Endothelial cell of umbilical vein (primary cell): ENCODE results near the gene RAD9A. TPM values are rescaled to one million over a fixed set of nuclear protein-coding genes. Genes with fewer than 3 reads are reported as not detected.

Experiments
- BruUV-seq: library from RNA; stranded (reverse); fragments of 400-500 nt; replicated peaks from 2 replicates; lab custom pipeline; 2021; lab: Mats Ljungman, UMichigan
- CTCF ChIA-PET: fragments of 300-600, 350-600 bp; sonication (Branson Sonifier 250); formaldehyde crosslinking; loops from one replicate; lab custom pipeline; 2021; ENCODE audit warnings: antibody characterized with exemption, inconsistent platforms; lab: Charles Lee
- POLR2A ChIA-PET: fragments of 300-600, 350-600 bp; sonication (Branson Sonifier 250); formaldehyde crosslinking; loops from one replicate; lab custom pipeline; 2021; ENCODE audit warnings: antibody characterized with exemption, inconsistent platforms; lab: Charles Lee
- DNase-seq: peaks from one replicate; pipeline ENCODE4 v3.0.0-alpha.2; 2011; ENCODE audit warnings: low read depth, low spot score
- FAIRE-seq: peaks from 2 replicates; lab custom pipeline; 2011; peaks lifted over from hg19 to GRCh38; lab: Jason Lieb, UNC
- H2AFZ ChIP-seq: 2 replicates; pipeline ENCODE4 v1.6.0; 2012; ENCODE audit warnings: low read depth, low read length, control low read depth, inconsistent platforms
- H3K27ac ChIP-seq: 2 replicates; pipeline ENCODE4 v1.5.1; 2011; ENCODE audit warnings: low read depth, mild to moderate bottlenecking, control low read depth, low read length, moderate library complexity; ENCODE audit not compliant: insufficient read depth
- H3K27me3 ChIP-seq, 2 experiments: 2 replicates each; pipeline versions ENCODE4 v1.6.0 to v1.6.1; 2011; ENCODE audit warnings: low read length in 2 of 2, mixed read lengths in 1 of 2; ENCODE audit not compliant: control insufficient read depth in 2 of 2, insufficient read depth in 2 of 2
- H3K36me3 ChIP-seq, 2 experiments: 2 replicates in 1 of 2; 3 replicates in 1 of 2; pipeline ENCODE4 v1.5.1; 2011; ENCODE audit warnings: low read length in 2 of 2, mild to moderate bottlenecking in 1 of 2, moderate library complexity in 1 of 2; ENCODE audit not compliant: control insufficient read depth in 2 of 2, insufficient read depth in 2 of 2; ENCODE audit errors: extremely low read depth in 1 of 2
- H3K4me1 ChIP-seq: 3 replicates; pipeline ENCODE4 v1.5.1; 2011; ENCODE audit warnings: mild to moderate bottlenecking, low read length; ENCODE audit not compliant: control insufficient read depth, insufficient read depth; ENCODE audit errors: extremely low read depth
- H3K4me2 ChIP-seq: 2 replicates; pipeline ENCODE4 v1.6.1; 2011; ENCODE audit warnings: low read length, control low read depth, mixed read lengths; ENCODE audit not compliant: insufficient read depth
- H3K4me3 ChIP-seq, 3 experiments: fragments of 200-600 bp in 1 of 3; sonication (generic), shearing (Covaris generic) in 1 of 3; replicated peaks in 1 of 3; 2 replicates each; pipeline ENCODE4 v1.5.1; 2011 to 2016; ENCODE audit warnings: control low read depth in 3 of 3, low read length in 3 of 3, mild to moderate bottlenecking in 2 of 3, inconsistent platforms in 1 of 3, low read depth in 1 of 3, moderate library complexity in 1 of 3; ENCODE audit not compliant: insufficient read depth in 1 of 3
- H3K79me2 ChIP-seq: 2 replicates; pipeline ENCODE4 v1.6.0; 2012; ENCODE audit warnings: low read length, inconsistent platforms; ENCODE audit not compliant: control insufficient read depth, insufficient read depth
- H3K9ac ChIP-seq: replicated peaks from 2 replicates; pipeline ENCODE3; 2011; ENCODE audit warnings: low read length, control low read depth; ENCODE audit not compliant: insufficient read depth; ENCODE audit errors: extremely low read depth
- H3K9me1 ChIP-seq: replicated peaks from 3 replicates; pipeline ENCODE4 v1.6.0; 2011; ENCODE audit warnings: mild to moderate bottlenecking, low read length; ENCODE audit not compliant: control insufficient read depth, insufficient read depth; ENCODE audit errors: extremely low read depth
- H3K9me3 ChIP-seq: replicated peaks from 2 replicates; pipeline ENCODE4 v1.5.1; 2012; ENCODE audit warnings: low read length, inconsistent platforms; ENCODE audit not compliant: control insufficient read depth, insufficient read depth
- H4K20me1 ChIP-seq: replicated peaks from 2 replicates; pipeline ENCODE3; 2011; ENCODE audit warnings: mild to moderate bottlenecking, low read length; ENCODE audit not compliant: control insufficient read depth, insufficient read depth; ENCODE audit errors: extremely low read depth
- CTCF ChIP-seq, 2 donors: IDR thresholded peaks; 1 replicate in 1 of 2; 2 replicates in 1 of 2; pipeline ENCODE4 v1.5.1; 2011; ENCODE audit warnings: low read length in 2 of 2, mild to moderate bottlenecking in 2 of 2, moderate library complexity in 2 of 2, control low read depth in 1 of 2, inconsistent platforms in 1 of 2, low read depth in 1 of 2; ENCODE audit not compliant: insufficient read depth in 1 of 2; ENCODE audit errors: extremely low read depth in 1 of 2
- EZH2 ChIP-seq: IDR thresholded peaks from 2 replicates; pipeline ENCODE4 v1.6.1; 2012; ENCODE audit warnings: borderline replicate concordance, low read depth, mild to moderate bottlenecking, moderate library complexity, low read length, inconsistent platforms; ENCODE audit not compliant: severe bottlenecking
- FOS ChIP-seq: IDR thresholded peaks from 2 replicates; pipeline ENCODE4 v1.6.1; 2011; ENCODE audit warnings: mild to moderate bottlenecking, low read length, moderate library complexity, borderline replicate concordance; ENCODE audit not compliant: insufficient read depth
- GATA2 ChIP-seq: IDR thresholded peaks from 2 replicates; pipeline ENCODE4 v1.7.0; 2011; ENCODE audit warnings: low read depth, mild to moderate bottlenecking, moderate library complexity, mixed read lengths, low read length; ENCODE audit not compliant: insufficient read length, insufficient read depth
- JUN ChIP-seq: IDR thresholded peaks from 2 replicates; pipeline ENCODE4 v1.6.1; 2011; ENCODE audit warnings: borderline replicate concordance, low read depth; ENCODE audit not compliant: insufficient read length, insufficient read depth
- MAX ChIP-seq: IDR thresholded peaks from 2 replicates; pipeline ENCODE4 v1.6.1; 2011; ENCODE audit not compliant: insufficient read depth, insufficient read length
- MYC ChIP-seq: IDR thresholded peaks from one replicate; pipeline ENCODE4 v1.6.1; 2011; ENCODE audit warnings: mild to moderate bottlenecking, low read depth, low read length
- POLR2A ChIP-seq: IDR thresholded peaks from 2 replicates; pipeline ENCODE4 v1.6.1; 2012; ENCODE audit warnings: low read depth, mild to moderate bottlenecking, control low read depth, low read length
- POLR2AphosphoS5 ChIP-seq: IDR thresholded peaks from 2 replicates; pipeline ENCODE4 v1.6.1; 2012; ENCODE audit warnings: low read depth, mild to moderate bottlenecking, control low read depth, low read length, moderate library complexity; ENCODE audit not compliant: insufficient read depth
- dilution Hi-C: fragments of 300-500 bp; cut with MboI; formaldehyde crosslinking; loops from one replicate; pipeline ENCODE4 v1.15.0; 2019; ENCODE audit warnings: low sequenced_read_pairs; ENCODE audit not compliant: extremely low pct_ligation_motif_present
- intact Hi-C: fragments of 100-400 bp; cut with micrococcal nuclease; formaldehyde crosslinking; loops from one replicate; pipeline ENCODE4 v1.10.0; 2022
- polyA plus RNA-seq, 4 experiments: library from polyadenylated mRNA; depleted of rRNA in 3 of 4; stranded (reverse) in 3 of 4; unstranded in 1 of 4; fragments of >200 nt; gene quantifications; 2 replicates each; pipeline versions ENCODE4 v1.2.1 to v1.2.3, GENCODE V29; 2011 to 2012; ENCODE audit warnings: missing spikeins in 1 of 4
- total RNA-seq: library from RNA; stranded (reverse); gene quantifications from 2 replicates; pipeline ENCODE4 v1.2.3, GENCODE V29; 2021

The RAD9A gene
- total and polyA plus RNA-seq, 2 donors (not counting 3 experiments of a cell fraction or from before 2014, with no cell fraction given), result 18.4 to 22.2 TPM

- no peak for FAIRE-seq
- H3K4me1 ChIP-seq, result peaks cover 37% of the 10 kb centered on the region
- no peak overlapping the region for H3K9ac ChIP-seq
- H3K4me3 ChIP-seq, result no peak overlapping the region
- ChIA-PET CTCF (interaction anchor here (1.4 to 15.0 kb wide), 3 partner anchors 12 to 33 kb away, joined by 7 to 1051 read pairs (median 13); partner anchors contain the start of genes CLCF1 and RAD9A), POLR2A (interaction anchor here (0.8 kb wide), 1 partner anchor 17 kb away, joined by 4 read pairs; no protein-coding TSS in a partner anchor)
- no peak overlapping the region for H2AFZ ChIP-seq
- intact Hi-C loops (loop anchor here (1.0 kb wide), 2 partner anchors 16 to 24 kb away; no protein-coding TSS in a partner anchor), dilution Hi-C loops (no loop called here)
- no peaks in the 10 kb centered on the region for H3K36me3 ChIP-seq
- H3K27ac ChIP-seq, result no peak overlapping the region
- no peaks in the 10 kb centered on the region for H3K79me2 ChIP-seq
- H3K4me2 ChIP-seq, result no peak overlapping the region
- no TSS peak for BruUV-seq
- no peaks in the 10 kb centered on the region for H4K20me1 ChIP-seq
- no peaks in the 10 kb centered on the region for H3K9me3 ChIP-seq
- TF ChIP-seq FOS, result peak; percentile 17
- TF ChIP-seq EZH2, result no peak
- TF ChIP-seq POLR2AphosphoS5, result no peak
- H3K27me3 ChIP-seq, result no peaks in the 10 kb centered on the region
- no peak for DNase-seq
- H3K9me1 ChIP-seq, result no peaks in the 10 kb centered on the region
Observed at GRCh38 chr11:67357831-67358670, 33.7 kb upstream of the RAD9A start.

- ChIA-PET POLR2A (interaction anchor here (0.7 kb wide), 1 partner anchor 9 kb away, joined by 3 read pairs; no protein-coding TSS in a partner anchor), CTCF (interaction anchor here (1.2 kb wide), 2 partner anchors 10 to 19 kb away, joined by 3 to 5 read pairs; partner anchors contain the start of gene CLCF1)
- DNase-seq (no peak), FAIRE-seq (no peak)
- Histone ChIP-seq H3K27me3 (no peaks in the 10 kb centered on the region), H3K79me2 (no peaks in the 10 kb centered on the region), H3K27ac (no peak overlapping the region), H3K4me3 (no peak overlapping the region), H4K20me1 (no peaks in the 10 kb centered on the region), H3K9ac (no peak overlapping the region), H3K9me1 (no peaks in the 10 kb centered on the region), H3K4me1 (peaks cover 3% of the 10 kb centered on the region), H2AFZ (no peak overlapping the region), H3K36me3 (no peaks in the 10 kb centered on the region), H3K4me2 (no peak overlapping the region), H3K9me3 (no peaks in the 10 kb centered on the region)
- BruUV-seq, result no TSS peak
- intact Hi-C loops (no loop called here), dilution Hi-C loops (no loop called here)
- no peak for TF ChIP-seq POLR2AphosphoS5
- TF ChIP-seq POLR2A, result no peak
- TF ChIP-seq FOS, result no peak
- no peak for TF ChIP-seq MAX
- TF ChIP-seq GATA2, result no peak
- no peak for TF ChIP-seq MYC
- TF ChIP-seq JUN, result no peak
- no peak for TF ChIP-seq CTCF (IDR thresholded peaks at IDR 0.05; ENCODE audit: extremely low read depth in 1 of 2, insufficient read depth in 1 of 2, low read depth in 1 of 2, low read length in 2 of 2)
- TF ChIP-seq EZH2, result no peak
Observed at GRCh38 chr11:67364169-67364568, 27.6 kb upstream of the RAD9A start.
